Gastroesophageal sphincter (tissue), 4 donors: Measurements from ENCODE around the gene SCAMP2. TPM values are rescaled to one million over a fixed set of nuclear protein-coding genes. Genes with fewer than 3 reads are reported as not detected.
A peak's percentile ranks its signal among the peaks of the same experiment; 100 is the strongest.
"Not testable (repeated sequence)": the region's sequence is repeated elsewhere in the genome, so short reads cannot be mapped to it uniquely, and the experiment has no call there.

Experiments used
- ATAC-seq: fragments of 150-250 bp; one replicate; pipeline ENCODE4 v1.9.1; 2016; ENCODE audit warnings: mild to moderate bottlenecking, moderate library complexity
- H3K27ac ChIP-seq, 4 donors: fragments of 200-600 bp; sonication (generic) in 3 of 4; 1 replicate in 3 of 4; 2 replicates in 1 of 4; pipeline ENCODE4 v1.5.1; 2016 to 2019
- H3K27me3 ChIP-seq: fragments of 200-600 bp; sonication (generic); one replicate; pipeline ENCODE4 v1.5.1; 2019
- H3K36me3 ChIP-seq, 2 donors: fragments of 200-600 bp; sonication (generic); one replicate each; pipeline ENCODE4 v1.5.1; 2019; ENCODE audit warnings: control low read depth in 1 of 2
- H3K4me1 ChIP-seq, 3 donors: fragments of 200-600 bp; sonication (generic); 1 replicate in 2 of 3; 2 replicates in 1 of 3; pipeline ENCODE4 v1.5.1; 2016 to 2019; ENCODE audit warnings: control low read depth in 2 of 3
- H3K4me3 ChIP-seq, 2 donors: fragments of 200-600 bp; sonication (generic); one replicate each; pipeline ENCODE4 v1.5.1; 2019; ENCODE audit warnings: mild to moderate bottlenecking in 1 of 2, moderate library complexity in 1 of 2
- H3K9me3 ChIP-seq, 3 donors: fragments of 200-600 bp; sonication (generic); one replicate each; pipeline ENCODE4 v1.5.1; 2017 to 2019; ENCODE audit warnings: control low read depth in 2 of 3
- EP300 ChIP-seq: sonication (generic); formaldehyde crosslinking; IDR thresholded peaks from one replicate; pipeline ENCODE4 v1.6.1; 2017; ENCODE audit warnings: antibody characterized with exemption, mild to moderate bottlenecking
- POLR2A ChIP-seq, 2 donors: fragments of 450-650 bp; IDR thresholded peaks; one replicate each; pipeline ENCODE4 v1.6.1; 2017; ENCODE audit warnings: antibody characterized with exemption in 2 of 2, mild to moderate bottlenecking in 2 of 2, moderate library complexity in 1 of 2
- POLR2AphosphoS5 ChIP-seq: sonication (generic); formaldehyde crosslinking; IDR thresholded peaks from one replicate; pipeline ENCODE4 v1.6.1; 2017; ENCODE audit warnings: antibody characterized with exemption
- WGBS, 2 donors: methylation state at CpG; one replicate each; pipeline ENCODE4 v1.1.5; 2018; ENCODE audit warnings: low coverage in 1 of 2; 5-methylcytosine and 5-hydroxymethylcytosine counted together
- total RNA-seq, 4 donors: library from RNA; depleted of rRNA; stranded (reverse); fragments of >200 nt; gene quantifications; one replicate each; pipeline ENCODE4 v1.1.0, GENCODE V29; 2016
- TF ChIP-seq, protein P1 (sequence below), 4 experiments: fragments of 200-600 bp in 2 of 4; fragments of 450-650 bp in 2 of 4; sonication (generic) in 1 of 4; IDR thresholded peaks; one replicate each; pipeline ENCODE4 v1.5.1; 2017 to 2019; ENCODE audit warnings: antibody characterized with exemption in 4 of 4, mild to moderate bottlenecking in 2 of 4, moderate library complexity in 2 of 4

The SCAMP2 gene
- total RNA-seq, 4 donors from 2014 or later: 45.6 to 111 (median 72.1) TPM

DNA sequence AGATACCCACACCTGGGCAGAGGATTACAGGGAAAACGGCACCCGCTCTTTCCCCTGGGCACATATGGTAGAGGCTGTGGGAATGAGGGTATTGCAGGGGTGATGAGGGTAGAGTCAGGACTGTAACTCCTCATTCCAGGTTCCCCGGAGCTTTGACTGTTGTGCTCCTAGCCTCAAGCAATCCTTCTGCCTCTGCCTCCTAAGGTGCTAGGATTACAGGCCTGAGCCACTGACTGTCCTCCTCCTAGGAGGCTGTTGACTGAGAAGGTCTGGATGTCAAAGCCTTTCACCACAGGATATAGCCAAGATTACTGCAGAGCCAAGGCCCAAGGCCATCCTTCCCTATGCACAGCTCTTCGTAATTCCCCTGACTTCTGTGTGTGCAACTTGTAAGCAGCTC lies 15.6 kb upstream of the SCAMP2 start:
- Histone ChIP-seq H3K4me1 (peaks cover 0 to 29% (median 11%) of the 10 kb centered on the region in 3 donors), H3K27ac (peak overlapping the region in 3 of 4 donors; percentile 84 to 89 (median 89)), H3K27me3 (no peaks in the 10 kb centered on the region), H3K36me3 (peaks cover 0 to 26% of the 10 kb centered on the region in 2 donors), H3K9me3 (no peaks in the 10 kb centered on the region), H3K4me3 (no peak overlapping the region)
- no peak for ATAC-seq
- no peak for TF ChIP-seq EP300
- TF ChIP-seq, protein P1, sequence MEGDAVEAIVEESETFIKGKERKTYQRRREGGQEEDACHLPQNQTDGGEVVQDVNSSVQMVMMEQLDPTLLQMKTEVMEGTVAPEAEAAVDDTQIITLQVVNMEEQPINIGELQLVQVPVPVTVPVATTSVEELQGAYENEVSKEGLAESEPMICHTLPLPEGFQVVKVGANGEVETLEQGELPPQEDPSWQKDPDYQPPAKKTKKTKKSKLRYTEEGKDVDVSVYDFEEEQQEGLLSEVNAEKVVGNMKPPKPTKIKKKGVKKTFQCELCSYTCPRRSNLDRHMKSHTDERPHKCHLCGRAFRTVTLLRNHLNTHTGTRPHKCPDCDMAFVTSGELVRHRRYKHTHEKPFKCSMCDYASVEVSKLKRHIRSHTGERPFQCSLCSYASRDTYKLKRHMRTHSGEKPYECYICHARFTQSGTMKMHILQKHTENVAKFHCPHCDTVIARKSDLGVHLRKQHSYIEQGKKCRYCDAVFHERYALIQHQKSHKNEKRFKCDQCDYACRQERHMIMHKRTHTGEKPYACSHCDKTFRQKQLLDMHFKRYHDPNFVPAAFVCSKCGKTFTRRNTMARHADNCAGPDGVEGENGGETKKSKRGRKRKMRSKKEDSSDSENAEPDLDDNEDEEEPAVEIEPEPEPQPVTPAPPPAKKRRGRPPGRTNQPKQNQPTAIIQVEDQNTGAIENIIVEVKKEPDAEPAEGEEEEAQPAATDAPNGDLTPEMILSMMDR (IDR thresholded peaks at IDR 0.05): no peak
- 50 to 87% methylated on average over 1 to 4 of the region's 4 CpGs for WGBS, 2 donors

DNA sequence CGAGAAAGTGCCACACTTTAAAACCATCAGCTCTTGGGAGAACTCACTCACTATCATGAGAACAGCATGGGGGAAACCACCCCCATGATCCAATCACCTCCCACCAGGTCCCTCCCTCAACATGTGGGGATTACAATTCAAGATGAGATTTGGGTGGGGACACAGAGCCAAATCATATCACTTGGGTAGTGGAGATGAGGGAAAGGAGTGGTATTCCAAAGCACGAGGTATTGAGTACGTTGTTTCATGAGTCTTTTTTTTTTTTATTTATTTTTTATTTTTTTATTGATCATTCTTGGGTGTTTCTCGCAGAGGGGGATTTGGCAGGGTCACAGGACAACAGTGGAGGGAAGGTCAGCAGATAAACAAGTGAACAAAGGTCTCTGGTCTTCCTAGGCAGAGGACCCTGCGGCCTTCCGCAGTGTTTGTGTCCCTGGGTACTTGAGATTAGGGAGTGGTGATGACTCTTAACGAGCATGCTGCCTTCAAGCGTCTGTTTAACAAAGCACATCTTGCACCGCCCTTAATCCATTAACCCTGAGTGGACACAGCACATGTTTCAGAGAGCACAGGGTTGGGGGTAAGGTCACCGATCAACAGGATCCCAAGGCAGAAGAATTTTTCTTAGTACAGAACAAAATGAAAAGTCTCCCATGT lies 14.5 kb upstream of the SCAMP2 start:
- H3K27me3 ChIP-seq, H3K27ac ChIP-seq, H3K4me3 ChIP-seq, ATAC-seq, H3K9me3 ChIP-seq: not testable (repeated sequence)
- Histone ChIP-seq H3K36me3 (peaks cover 0 to 15% of the 10 kb centered on the region in 2 donors), H3K4me1 (peaks cover 0 to 29% (median 11%) of the 10 kb centered on the region in 3 donors)
- WGBS, 2 donors: 88 to 93% methylated on average over 2 to 5 of the region's 10 CpGs

DNA sequence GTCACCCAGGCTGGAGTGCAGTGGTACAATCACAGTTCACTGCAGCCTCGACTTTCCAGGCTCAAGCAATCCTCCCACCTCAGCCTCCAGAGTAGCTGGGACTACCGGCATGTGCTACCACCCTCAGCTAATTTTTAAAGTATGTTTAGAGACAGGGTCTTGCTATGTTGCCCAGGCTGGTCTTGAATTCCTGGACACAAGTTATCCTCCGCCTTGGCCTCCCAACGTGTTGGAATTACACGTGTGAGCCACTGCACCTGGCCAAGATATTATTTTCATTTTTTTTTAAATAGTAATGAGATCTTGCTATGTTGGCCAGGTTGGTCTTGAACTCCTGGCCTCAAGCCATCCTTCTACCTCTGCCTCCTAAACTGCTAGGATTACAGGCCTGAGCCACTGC lies 12.3 kb upstream of the SCAMP2 start:
- H3K27ac ChIP-seq: no peak overlapping the region
- no peak for ATAC-seq
- no peaks in the 10 kb centered on the region for H3K27me3 ChIP-seq
- H3K36me3 ChIP-seq: no peaks in the 10 kb centered on the region
- H3K4me3 ChIP-seq: no peak overlapping the region
- peaks cover 0 to 17% (median 7%) of the 10 kb centered on the region in 3 donors for H3K4me1 ChIP-seq
- TF ChIP-seq, protein P1 (IDR thresholded peaks at IDR 0.05): no peak
- TF ChIP-seq POLR2AphosphoS5: no peak
- TF ChIP-seq EP300: no peak
- TF ChIP-seq POLR2A (IDR thresholded peaks at IDR 0.05): no peak
- H3K9me3 ChIP-seq: no peaks in the 10 kb centered on the region
- 60 to 69% methylated on average over 1 to 5 of the region's 5 CpGs for WGBS, 2 donors

DNA sequence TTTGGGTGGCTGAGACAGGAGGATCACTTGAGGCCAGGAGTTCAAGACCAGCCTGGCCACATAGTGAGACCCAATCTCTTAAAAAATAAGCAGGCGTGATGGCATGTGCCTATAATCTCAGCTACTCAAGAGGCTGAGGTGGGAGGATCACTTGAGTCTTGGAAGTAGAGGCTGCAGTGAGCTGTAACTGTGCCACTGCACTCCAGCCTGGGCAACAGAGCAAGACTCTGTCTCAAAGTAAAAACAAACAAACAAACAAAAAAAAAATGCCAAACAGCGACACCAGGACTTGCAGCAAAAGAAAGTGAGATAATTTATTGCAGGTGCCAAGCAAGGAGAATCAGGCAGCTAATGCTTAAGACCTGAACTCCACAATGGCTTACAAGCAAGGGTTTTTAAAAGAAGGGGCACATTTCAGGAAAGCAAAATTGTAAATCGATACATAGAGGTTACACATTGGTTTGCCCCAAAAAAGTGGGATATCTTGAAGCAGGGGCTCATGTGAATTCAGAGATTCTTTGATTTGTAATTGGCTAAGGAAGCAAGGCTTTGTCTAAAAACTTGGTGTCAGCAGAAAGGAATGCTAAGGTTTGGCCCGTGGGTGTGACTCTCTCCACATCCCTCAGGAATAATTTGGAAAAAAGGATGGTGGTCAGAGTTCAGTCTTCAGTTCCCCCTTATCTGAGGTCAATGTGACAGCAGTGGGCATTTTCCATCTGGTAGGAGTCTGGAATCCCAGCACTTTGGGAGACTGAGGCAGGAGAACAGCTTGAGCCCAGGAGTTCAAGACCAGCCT lies 11.5 kb upstream of the SCAMP2 start:
- Histone ChIP-seq H3K4me3 (no peak overlapping the region), H3K9me3 (no peaks in the 10 kb centered on the region), H3K4me1 (peaks cover 0 to 12% (median 6%) of the 10 kb centered on the region in 3 donors), H3K36me3 (no peaks in the 10 kb centered on the region), H3K27me3 (no peaks in the 10 kb centered on the region), H3K27ac (no peak overlapping the region)
- ATAC-seq: no peak
- 71 to 87% methylated on average over 2 to 4 of the region's 4 CpGs for WGBS, 2 donors
- TF ChIP-seq EP300 (no peak), POLR2AphosphoS5 (no peak), POLR2A (IDR thresholded peaks at IDR 0.05) (no peak)
- TF ChIP-seq, protein P1 (IDR thresholded peaks at IDR 0.05): no peak

DNA sequence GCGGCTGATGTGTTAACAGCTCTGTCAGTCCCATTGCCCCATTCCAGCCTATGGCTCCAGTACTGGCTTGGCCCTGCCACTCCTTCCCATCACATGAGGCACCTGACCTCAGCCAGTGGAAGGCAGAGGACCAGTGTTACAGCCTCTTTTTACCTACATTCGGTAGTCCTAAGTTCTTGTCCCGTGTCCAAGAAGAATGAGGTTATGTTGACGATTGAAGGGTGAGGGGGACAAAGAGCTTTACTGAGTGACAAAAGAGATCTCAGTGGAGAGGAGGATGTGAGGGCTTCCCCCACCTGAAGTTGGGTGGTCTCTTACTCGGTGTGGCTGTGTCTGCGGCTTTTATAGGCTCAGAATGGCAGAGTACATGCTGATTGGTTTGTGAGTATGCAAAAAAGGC lies 9.4 kb upstream of the SCAMP2 start:
- ATAC-seq: no peak
- Histone ChIP-seq H3K4me1 (no peaks in the 10 kb centered on the region), H3K9me3 (no peaks in the 10 kb centered on the region), H3K27me3 (no peaks in the 10 kb centered on the region), H3K36me3 (no peaks in the 10 kb centered on the region), H3K4me3 (no peak overlapping the region), H3K27ac (no peak overlapping the region)
- TF ChIP-seq EP300 (no peak), POLR2A (IDR thresholded peaks at IDR 0.05) (no peak), POLR2AphosphoS5 (no peak)
- TF ChIP-seq, protein P1 (IDR thresholded peaks at IDR 0.05): no peak
- WGBS, 2 donors: 98 to 100% methylated on average over 1 to 6 of the region's 6 CpGs
